Stimulated activated CD8-positive, alpha-beta memory T cell treated with anti-CD3 and anti-CD28 coated beads, Interleukin-4, amount 100 ng/mL, for 4 hours (primary cell): ENCODE measurements around the gene MFSD6L.

Source experiments
- DNase-seq, 2 donors: peaks; one replicate each; pipeline ENCODE4 v3.0.0-alpha.2; 2020; ENCODE audit warnings: low read depth in 2 of 2, low spot score in 1 of 2

Gene MFSD6L

GRCh38 chr17:8798846-8799569, at the start of gene MFSD6L:
Gene MFSD6L, minus strand, starts transcription at chr17:8799365. Its CDS starts 245 bp downstream, at chr17:8799120.
- DNase-seq = no peak

- no peak for DNase-seq
Measured at GRCh38 chr17:8847891-8848290, 48.7 kb upstream of the MFSD6L start.

- no peak for DNase-seq
Measured at GRCh38 chr17:8846768-8847211, 47.6 kb upstream of the MFSD6L start.

- no peak for DNase-seq
Measured at GRCh38 chr17:8844229-8845218, 45.4 kb upstream of the MFSD6L start.

- DNase-seq = no peak
Measured at GRCh38 chr17:8843344-8843743, 44.2 kb upstream of the MFSD6L start.

- no peak for DNase-seq
Measured at GRCh38 chr17:8841844-8842243, 42.7 kb upstream of the MFSD6L start.

GRCh38 chr17:8839410-8839935, 40.3 kb upstream of the MFSD6L start:
- no peak for DNase-seq

GRCh38 chr17:8838551-8839095, 39.5 kb upstream of the MFSD6L start:
- no peak for DNase-seq

GRCh38 chr17:8837563-8838075, 38.5 kb upstream of the MFSD6L start:
- DNase-seq = no peak

GRCh38 chr17:8836821-8837562, 37.8 kb upstream of the MFSD6L start:
- no peak for DNase-seq

GRCh38 chr17:8835631-8836364, 36.6 kb upstream of the MFSD6L start:
- no peak for DNase-seq

GRCh38 chr17:8835106-8835505, 35.9 kb upstream of the MFSD6L start:
- no peak for DNase-seq

- no peak for DNase-seq
Measured at GRCh38 chr17:8832711-8833352, 33.7 kb upstream of the MFSD6L start.

- DNase-seq = no peak
Measured at GRCh38 chr17:8831234-8831849, 32.2 kb upstream of the MFSD6L start.

- DNase-seq = no peak
Measured at GRCh38 chr17:8830141-8830540, 31.0 kb upstream of the MFSD6L start.

GRCh38 chr17:8829036-8829941, 30.1 kb upstream of the MFSD6L start:
- no peak for DNase-seq

GRCh38 chr17:8828517-8828875, 29.3 kb upstream of the MFSD6L start:
- DNase-seq = no peak
